Measurements from ENCODE around the gene CDC14C. TPM values are rescaled to one million over a fixed set of nuclear protein-coding genes. Genes with fewer than 3 reads are reported as not detected.

The CDC14C gene
- total RNA-seq, 3 donors from 2014 or later (not counting 1 experiment from before 2014, with no cell fraction given): not detected

GRCh38 chr7:48938539-48939295 lies 14.4 kb downstream of the CDC14C start:
- WGBS (ENCODE audit: insufficient coverage): 93% methylated on average over 4 of the region's 4 CpGs

GRCh38 chr7:48943279-48943990 lies 19.1 kb downstream of the CDC14C start:
- H3K4me3 Mint-ChIP-seq: no peak overlapping the region
- H3K9me3 ChIP-seq (ENCODE audit: control insufficient read depth, insufficient read depth, low read length): peaks cover 3% of the 10 kb centered on the region
- peaks cover 10 to 14% of the 10 kb centered on the region in 2 donors for H3K9me3 Mint-ChIP-seq
- intact Hi-C loops (cut with micrococcal nuclease): no loop called here
- no peak overlapping the region for H3K27ac ChIP-seq (ENCODE audit: low read length)
- no peak for ATAC-seq
- no peak for DNase-seq
- TF ChIP-seq CTCF (IDR thresholded peaks at IDR 0.05): no peak
- H3K27me3 ChIP-seq (ENCODE audit: control insufficient read depth, insufficient read depth, low read length): no peaks in the 10 kb centered on the region
- H3K27ac Mint-ChIP-seq: no peak overlapping the region
- H3K36me3 Mint-ChIP-seq: no peaks in the 10 kb centered on the region
- H3K27me3 Mint-ChIP-seq (ENCODE audit: low read depth in 2 of 2): no peaks in the 10 kb centered on the region
- WGBS (ENCODE audit: insufficient coverage): 81% methylated on average over 3 of the region's 3 CpGs
- H3K36me3 ChIP-seq (ENCODE audit: control insufficient read depth, insufficient read depth, low read length): no peaks in the 10 kb centered on the region
- no peaks in the 10 kb centered on the region for H3K4me1 ChIP-seq (ENCODE audit: control insufficient read depth, insufficient read depth, low read length)
- H3K4me3 ChIP-seq (ENCODE audit: low read length): no peak overlapping the region
- no peaks in the 10 kb centered on the region for H3K4me1 Mint-ChIP-seq

More at GRCh38 chr7:48938539-48939295, 14.4 kb downstream of the CDC14C start:
- no peaks in the 10 kb centered on the region for H3K4me1 ChIP-seq (ENCODE audit: control insufficient read depth, insufficient read depth, low read length)
- intact Hi-C loops (cut with micrococcal nuclease): no loop called here
- Mint-ChIP-seq H3K9me3 (peaks cover 11 to 12% of the 10 kb centered on the region in 2 donors), H3K4me3 (no peak overlapping the region), H3K36me3 (no peaks in the 10 kb centered on the region), H3K27ac (no peak overlapping the region), H3K4me1 (no peaks in the 10 kb centered on the region), H3K27me3 (ENCODE audit: low read depth in 2 of 2) (no peaks in the 10 kb centered on the region)
- no peak for TF ChIP-seq CTCF (IDR thresholded peaks at IDR 0.05)
- H3K4me3 ChIP-seq (ENCODE audit: low read length): no peak overlapping the region
- H3K27ac ChIP-seq (ENCODE audit: low read length): no peak overlapping the region
- no peaks in the 10 kb centered on the region for H3K27me3 ChIP-seq (ENCODE audit: control insufficient read depth, insufficient read depth, low read length)
- H3K9me3 ChIP-seq (ENCODE audit: control insufficient read depth, insufficient read depth, low read length): no peaks in the 10 kb centered on the region
- DNase-seq: no peak
- no peaks in the 10 kb centered on the region for H3K36me3 ChIP-seq (ENCODE audit: control insufficient read depth, insufficient read depth, low read length)
- no peak for ATAC-seq

GRCh38 chr7:48955916-48956315 lies 31.6 kb downstream of the CDC14C start:
- ATAC-seq: no peak
- H3K9me3 ChIP-seq (ENCODE audit: control insufficient read depth, insufficient read depth, low read length): no peaks in the 10 kb centered on the region
- no peaks in the 10 kb centered on the region for H3K36me3 ChIP-seq (ENCODE audit: control insufficient read depth, insufficient read depth, low read length)
- intact Hi-C loops (cut with micrococcal nuclease): no loop called here
- no peaks in the 10 kb centered on the region for H3K4me1 ChIP-seq (ENCODE audit: control insufficient read depth, insufficient read depth, low read length)
- H3K27ac ChIP-seq (ENCODE audit: low read length): no peak overlapping the region
- H3K27ac Mint-ChIP-seq: no peak overlapping the region
- no peak for TF ChIP-seq CTCF (IDR thresholded peaks at IDR 0.05)
- H3K36me3 Mint-ChIP-seq: no peaks in the 10 kb centered on the region
- H3K27me3 Mint-ChIP-seq (ENCODE audit: low read depth in 2 of 2): no peaks in the 10 kb centered on the region
- no peaks in the 10 kb centered on the region for H3K4me1 Mint-ChIP-seq
- H3K4me3 Mint-ChIP-seq: no peak overlapping the region
- H3K4me3 ChIP-seq (ENCODE audit: low read length): no peak overlapping the region
- peaks cover 5 to 20% of the 10 kb centered on the region in 2 donors for H3K9me3 Mint-ChIP-seq
- H3K27me3 ChIP-seq (ENCODE audit: control insufficient read depth, insufficient read depth, low read length): no peaks in the 10 kb centered on the region
- no peak for DNase-seq
